NCI-H526 (cell line): ENCODE data around the gene CLCN4.

Experiments
- DNase-seq, 2 experiments: peaks; one replicate each; lab custom pipeline; 2025; lab: John Stamatoyannopoulos, UW

The CLCN4 gene

DNA sequence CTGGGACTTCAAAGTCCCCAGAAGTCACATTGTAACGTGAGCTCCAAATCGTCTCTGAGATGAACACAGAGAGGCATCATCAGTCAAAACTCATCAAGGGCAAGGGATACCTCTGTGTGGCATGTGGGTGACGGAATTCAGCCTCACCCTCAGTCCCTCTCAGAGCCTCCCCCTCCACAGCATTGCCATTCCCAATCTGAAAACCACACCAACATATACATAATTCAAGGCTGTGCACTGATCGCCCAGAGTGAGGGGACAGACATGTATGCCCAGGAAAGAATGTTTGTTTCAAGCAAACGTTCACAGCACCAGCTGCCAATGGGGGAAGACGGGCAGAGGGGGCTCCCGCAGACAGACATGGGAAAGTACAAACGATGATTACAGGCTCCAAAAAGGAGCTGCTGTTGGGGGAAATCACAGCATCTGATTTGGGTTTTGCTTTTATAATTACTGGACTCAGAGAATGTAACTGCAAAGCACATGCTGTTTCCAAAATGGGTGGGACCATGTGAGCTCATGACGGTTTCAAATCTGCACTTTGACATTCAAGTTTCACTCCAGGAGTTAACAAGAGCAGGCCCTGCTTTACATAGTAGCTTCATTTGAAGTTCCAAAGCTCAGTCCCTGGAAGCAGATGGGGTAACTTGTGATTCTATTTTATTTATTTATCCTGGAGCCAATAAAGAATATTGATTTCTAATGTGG is 88.3 kb downstream of the CLCN4 start:
- no peak for DNase-seq

GRCh38 chrX:10245886-10246285 is 89.1 kb downstream of the CLCN4 start:
- DNase-seq: no peak

DNA sequence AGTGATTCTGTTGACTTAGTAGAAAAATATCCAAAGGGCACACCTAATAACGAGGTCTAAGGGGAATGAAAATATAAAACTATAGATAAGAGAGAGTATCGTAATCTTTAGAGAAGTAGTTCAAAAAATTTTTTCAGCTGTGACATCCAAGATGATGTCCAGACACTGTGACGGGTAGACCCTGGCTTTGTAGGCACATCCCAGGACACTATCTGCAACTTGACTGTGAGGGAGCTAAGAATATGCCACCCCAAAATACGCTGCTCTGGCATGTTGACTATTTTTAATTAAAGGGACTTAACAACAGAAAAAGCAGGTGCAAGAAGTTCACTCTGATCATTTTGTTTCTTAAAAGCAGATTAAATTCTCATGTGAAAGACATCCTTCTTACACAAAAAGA is 89.5 kb downstream of the CLCN4 start:
- DNase-seq: no peak

- DNase-seq: no peak
These were observed 90.1 kb downstream of the CLCN4 start for GRCh38 chrX:10246846-10247245.

DNA sequence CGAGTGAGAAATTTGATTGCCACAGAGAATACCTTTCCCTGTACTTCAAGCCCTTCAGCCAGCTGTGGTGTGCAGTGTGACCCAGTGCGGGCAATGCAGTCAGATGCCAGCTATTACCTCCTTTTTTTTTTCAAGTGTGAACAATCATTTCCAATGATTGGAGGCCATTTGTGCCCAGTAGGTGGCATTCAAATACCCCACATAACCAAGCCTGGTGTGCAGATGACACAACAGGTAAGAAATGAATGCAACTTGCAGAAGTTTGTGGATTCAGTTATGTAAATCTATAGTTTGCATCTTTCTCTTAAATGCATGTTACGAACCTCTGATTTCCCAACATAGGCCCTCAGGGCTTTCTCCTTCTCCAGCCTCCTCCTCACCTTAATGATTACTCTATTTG is 98.0 kb downstream of the CLCN4 start:
- peak; percentile 91 to 92 for DNase-seq

DNA sequence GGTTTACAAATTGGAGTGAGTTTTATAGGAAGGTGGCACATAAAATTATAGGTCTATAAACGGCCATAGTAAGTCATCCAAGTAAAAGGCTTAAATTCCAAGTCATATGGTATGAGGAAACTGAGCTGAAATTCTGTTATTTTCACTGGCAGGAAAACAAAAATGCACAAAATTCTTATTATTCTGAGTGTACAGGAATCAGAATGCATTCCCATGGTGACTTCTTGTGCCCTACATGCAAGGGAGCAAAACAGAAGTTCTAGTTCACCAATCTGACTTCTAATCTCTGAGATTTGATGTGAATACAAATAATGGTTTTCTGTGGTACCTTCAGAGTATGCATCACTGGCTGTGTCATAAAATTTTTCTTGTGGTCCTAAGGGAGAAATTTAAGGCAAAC is 102.9 kb downstream of the CLCN4 start:
- DNase-seq: no peak

DNA sequence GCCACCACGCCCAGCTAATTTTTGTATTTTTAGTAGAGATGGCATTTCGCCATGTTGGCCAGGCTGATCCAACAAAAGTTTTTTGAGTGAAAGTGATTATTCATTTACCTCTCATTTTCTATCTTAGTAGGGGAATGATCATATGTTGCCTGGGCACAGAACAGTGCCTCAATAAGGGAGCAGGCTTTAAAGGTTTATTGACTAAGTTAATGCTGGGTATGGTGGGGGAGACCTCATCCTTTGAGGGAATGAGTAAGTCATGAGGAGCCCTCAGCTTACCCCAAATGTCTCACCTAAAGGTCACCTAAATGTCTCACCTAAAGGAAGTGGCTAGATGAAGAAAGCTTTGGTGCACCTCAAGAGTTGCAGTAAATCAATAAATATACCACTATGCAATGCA is 109.0 kb downstream of the CLCN4 start:
- DNase-seq: no peak

- no peak for DNase-seq
These were observed 121.9 kb downstream of the CLCN4 start for GRCh38 chrX:10278716-10279115.

GRCh38 chrX:10280071-10280470 is 123.3 kb downstream of the CLCN4 start:
- DNase-seq: no peak

DNA sequence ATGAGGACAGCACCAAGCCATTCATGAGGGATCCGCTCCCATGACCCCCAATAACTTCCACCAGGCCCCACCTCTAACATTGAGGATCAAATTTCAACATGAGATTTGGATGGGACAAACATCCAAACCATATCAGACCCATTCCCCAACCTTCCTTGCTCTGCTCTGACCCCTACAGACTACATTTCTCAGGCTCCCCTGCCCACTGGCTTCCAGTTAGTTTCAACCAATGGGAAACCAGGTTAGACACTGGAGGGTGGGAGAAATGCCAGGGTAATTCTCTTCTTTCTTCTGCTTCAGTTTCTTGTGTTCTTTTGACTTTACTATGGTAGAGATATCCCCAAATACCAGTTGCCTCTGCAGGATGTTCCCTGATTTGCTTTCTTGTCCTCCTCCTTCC is 125.7 kb downstream of the CLCN4 start:
- no peak for DNase-seq

GRCh38 chrX:10286195-10286594 is 129.4 kb downstream of the CLCN4 start:
- DNase-seq: no peak
